Activated CD4-positive, alpha-beta T cell treated with anti-CD3 and anti-CD28 coated beads for 48 hours (primary cell): ENCODE measurements around the gene FAM118A.
"Not testable (repeated sequence)": the region's sequence is repeated elsewhere in the genome, so short reads cannot be mapped to it uniquely, and the experiment has no call there.

Experiments used
- DNase-seq: peaks from one replicate; pipeline ENCODE4 v3.0.0-alpha.2; 2020

The FAM118A gene

DNA sequence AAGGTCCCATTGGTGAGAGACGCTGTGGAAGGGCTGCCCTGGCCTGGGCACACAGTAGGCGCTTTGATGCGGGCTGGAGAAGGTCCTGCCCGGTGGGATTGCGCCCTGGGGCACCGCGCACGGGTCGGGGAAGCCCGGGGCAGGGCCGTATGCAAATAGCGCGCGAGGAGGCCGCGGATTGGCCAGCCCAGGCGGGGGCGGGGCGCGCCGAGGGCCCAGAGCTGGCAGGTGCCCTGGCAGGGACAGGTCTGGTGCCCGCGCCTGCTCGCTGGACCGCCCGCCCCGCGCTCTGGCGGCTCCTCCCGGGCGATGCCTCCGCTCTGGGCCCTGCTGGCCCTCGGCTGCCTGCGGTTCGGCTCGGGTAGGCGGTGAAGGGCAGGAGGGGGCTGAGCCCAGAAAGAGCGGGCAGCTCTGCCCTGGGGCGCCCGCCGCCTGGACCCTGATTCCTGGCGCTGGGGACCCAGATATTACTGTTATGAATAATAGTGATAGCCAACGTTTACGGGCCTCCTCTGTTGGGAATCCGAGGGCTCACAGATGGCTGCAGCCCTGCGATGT, 24.9 kb upstream of the FAM118A start, which contains the start of gene UPK3A:
TSS of gene UPK3A (plus strand) at position 245 of the 558 bp plus-strand sequence. CDS start at position 310, 65 bp downstream.
- peak; percentile 71 for DNase-seq

GRCh38 chr22:45285263-45286058, 24.3 kb upstream of the FAM118A start:
- DNase-seq, result no peak

GRCh38 chr22:45286854-45287551, 22.7 kb upstream of the FAM118A start:
- no peak for DNase-seq

GRCh38 chr22:45290410-45290936, 19.3 kb upstream of the FAM118A start:
- DNase-seq, result no peak

- DNase-seq, result no peak
These were observed 18.4 kb upstream of the FAM118A start for GRCh38 chr22:45291061-45291930.

DNA sequence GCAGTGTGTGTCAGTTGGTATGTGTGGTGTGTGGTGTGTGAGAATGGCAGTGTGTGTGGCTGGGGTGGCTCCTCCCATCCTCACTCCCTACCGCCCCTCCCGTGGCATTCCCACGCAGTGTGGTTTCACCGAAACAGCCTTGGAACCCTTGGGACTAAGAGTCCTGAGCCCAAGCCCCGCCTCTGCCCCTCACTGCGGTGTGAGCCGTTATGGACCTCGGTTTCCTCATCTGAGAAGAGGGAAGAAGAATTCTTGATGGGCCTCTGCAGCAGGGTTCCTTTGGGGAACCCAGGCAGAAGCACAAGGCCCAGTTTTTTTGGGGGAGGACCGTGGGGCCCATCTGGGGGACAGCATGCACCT, 17.8 kb upstream of the FAM118A start:
- no peak for DNase-seq

DNA sequence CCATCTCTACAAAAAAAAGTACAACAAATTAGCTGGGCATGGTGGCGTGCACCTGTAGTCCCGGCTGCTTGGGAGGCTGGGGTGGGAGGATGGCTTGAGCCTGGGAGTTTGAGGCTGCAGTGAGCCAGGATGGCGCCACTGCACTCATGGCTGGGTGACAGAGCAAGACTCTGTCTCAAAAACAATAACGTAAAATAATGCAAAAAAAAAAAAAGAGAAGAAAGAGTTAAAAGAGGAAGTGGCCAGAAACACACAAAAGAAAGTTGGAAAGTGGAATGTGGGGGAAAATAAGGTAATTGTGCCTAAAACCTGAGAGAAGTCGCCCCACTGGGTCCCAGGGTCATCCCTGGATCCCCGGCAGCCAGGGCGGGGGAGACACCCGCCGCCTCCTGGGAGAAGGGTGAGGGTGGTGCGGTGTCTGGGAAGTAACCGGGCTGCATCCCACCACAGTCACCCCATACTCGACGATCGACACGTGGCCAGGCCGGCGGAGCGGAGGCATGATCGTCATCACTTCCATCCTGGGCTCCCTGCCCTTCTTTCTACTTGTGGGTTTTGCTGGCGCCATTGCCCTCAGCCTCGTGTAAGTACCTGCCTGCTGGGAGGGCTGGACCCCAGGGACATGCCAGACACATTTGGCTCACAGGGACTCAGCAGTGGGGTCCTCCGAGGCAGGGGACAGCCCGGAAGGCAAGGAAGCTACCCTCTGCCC, 16.8 kb upstream of the FAM118A start:
- DNase-seq, result no peak

DNA sequence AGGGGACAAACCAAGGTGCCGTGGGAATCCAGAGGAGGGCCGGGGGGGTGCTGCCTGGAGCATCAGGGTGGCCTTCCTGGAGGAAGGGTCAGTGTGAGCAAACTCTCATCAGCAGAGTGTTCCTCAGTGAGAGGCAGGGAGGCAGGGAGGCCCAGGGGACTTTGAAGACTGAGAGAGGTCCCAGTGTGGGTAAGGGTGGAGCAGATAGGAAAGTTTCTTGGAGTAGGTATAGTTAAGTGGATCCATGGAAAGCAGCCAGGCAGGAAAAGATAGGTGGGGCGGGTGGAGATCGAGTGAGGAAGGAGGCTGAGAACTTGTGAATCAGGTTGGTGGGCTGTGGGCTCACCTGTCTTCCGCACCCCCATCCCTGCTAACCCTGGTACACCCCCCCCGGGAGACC, 15.7 kb upstream of the FAM118A start:
- DNase-seq, result no peak

GRCh38 chr22:45295004-45295403, 14.7 kb upstream of the FAM118A start:
- DNase-seq, result not testable (repeated sequence)

DNA sequence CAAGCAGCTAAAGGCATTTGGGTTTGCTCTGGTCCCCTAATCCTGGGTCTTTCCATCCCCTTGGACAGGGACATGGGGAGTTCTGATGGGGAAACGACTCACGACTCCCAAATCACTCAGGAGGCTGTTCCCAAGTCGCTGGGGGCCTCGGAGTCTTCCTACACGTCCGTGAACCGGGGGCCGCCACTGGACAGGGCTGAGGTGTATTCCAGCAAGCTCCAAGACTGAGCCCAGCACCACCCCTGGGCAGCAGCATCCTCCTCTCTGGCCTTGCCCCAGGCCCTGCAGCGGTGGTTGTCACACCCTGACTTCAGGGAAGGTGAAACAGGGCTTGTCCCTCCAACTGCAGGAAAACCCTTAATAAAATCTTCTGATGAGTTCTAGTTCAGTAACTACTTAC, 14.2 kb upstream of the FAM118A start:
- DNase-seq, result no peak

DNA sequence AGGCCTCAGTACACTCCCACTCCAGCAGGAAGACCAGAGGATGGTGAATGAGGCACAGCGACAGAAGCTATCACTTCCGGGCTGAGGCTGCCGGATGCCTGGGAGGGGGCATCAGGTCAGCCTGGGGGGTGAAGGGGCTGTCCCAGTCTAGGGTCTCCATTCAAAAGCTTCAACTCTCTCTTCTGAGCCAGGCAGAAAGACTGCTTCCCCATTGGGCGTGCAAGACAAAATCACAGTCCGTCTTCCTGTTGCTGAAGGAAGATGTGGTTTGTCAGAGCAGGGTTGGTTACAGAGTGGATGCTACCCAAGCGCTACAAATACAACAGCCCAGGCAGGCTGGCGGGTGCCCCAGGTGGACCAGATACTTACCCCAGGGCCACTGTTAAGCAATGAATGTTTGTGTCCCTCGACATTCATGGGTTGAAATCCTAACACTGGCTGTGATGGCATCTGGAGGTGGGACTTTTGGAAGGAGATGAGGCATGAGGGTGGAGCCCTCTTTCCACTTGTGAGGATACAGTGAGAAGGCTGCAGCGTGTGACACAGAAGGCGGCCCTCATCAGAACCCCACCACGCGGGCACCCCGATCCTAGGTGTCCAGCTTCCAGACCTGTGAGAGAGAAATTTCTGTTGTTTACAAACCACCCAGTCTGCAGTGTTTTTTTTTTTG, 13.0 kb upstream of the FAM118A start:
- no peak for DNase-seq

DNA sequence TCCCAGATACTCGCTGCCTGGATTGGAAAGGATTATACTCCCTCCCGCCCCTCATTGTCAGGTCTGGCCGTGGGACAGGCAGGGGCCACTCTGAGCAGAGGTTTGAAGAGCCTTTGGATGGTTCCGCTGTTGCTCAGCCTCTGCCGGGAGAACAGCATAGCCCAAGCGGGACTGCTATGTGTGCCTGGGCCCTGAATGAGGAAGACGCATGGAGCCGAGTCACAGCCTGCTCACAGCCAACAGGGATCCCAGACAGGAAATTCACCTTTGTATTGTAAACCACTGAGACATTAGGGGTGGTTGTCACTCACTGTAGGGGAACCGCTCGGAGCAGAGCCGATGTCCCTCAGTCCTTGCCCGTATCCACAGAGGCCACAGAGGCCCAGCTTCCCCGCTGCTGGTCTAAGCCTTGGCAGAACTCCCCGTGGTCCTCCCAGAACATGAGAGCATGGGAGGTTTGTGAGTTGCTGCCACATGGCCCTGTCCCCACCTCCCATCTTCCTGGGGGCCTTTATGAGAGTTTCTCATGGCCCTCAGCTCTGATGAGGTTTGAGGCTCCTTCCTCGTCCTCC, 10.7 kb upstream of the FAM118A start:
- DNase-seq, result no peak

DNA sequence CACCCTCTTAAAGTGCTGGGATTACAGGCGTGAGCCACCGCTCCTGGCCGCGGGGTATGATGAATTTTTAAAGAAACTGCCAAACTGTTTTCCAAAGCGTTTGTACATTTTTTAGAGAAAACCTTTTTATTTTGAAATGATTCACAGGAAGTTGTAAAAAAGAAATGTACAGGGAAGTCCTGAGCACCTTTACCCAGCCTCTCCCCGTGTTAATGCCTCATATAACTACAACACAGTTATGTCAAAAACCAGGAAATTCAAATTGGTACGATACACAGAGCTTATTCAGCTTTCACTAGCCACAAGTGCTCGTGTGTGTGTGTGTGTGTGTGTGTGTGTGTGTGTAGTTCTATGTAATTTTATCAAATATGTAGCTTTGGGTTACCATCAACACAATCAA, 7.0 kb upstream of the FAM118A start:
- DNase-seq, result no peak

GRCh38 chr22:45303181-45303580, 6.6 kb upstream of the FAM118A start:
- no peak for DNase-seq

DNA sequence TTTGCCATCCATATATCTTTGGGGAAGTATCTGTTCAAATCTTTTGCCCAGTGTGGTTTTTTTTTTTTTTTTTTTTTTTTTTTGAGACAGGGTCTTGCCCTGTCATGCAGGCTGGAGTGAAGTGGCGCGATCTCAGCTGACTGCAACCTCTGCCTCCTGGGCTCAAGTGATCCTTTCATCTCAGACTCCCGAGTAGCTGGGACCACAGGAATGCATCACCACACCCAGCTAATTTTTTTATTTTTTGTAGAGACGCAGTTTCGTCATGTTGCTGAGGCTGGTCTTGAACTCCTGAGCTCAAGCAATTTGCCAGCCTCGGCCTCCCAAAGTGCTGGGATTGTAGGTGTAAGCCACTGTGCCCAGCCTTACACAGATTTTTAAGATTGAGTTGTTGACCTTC, 4.8 kb upstream of the FAM118A start:
- DNase-seq, result no peak

DNA sequence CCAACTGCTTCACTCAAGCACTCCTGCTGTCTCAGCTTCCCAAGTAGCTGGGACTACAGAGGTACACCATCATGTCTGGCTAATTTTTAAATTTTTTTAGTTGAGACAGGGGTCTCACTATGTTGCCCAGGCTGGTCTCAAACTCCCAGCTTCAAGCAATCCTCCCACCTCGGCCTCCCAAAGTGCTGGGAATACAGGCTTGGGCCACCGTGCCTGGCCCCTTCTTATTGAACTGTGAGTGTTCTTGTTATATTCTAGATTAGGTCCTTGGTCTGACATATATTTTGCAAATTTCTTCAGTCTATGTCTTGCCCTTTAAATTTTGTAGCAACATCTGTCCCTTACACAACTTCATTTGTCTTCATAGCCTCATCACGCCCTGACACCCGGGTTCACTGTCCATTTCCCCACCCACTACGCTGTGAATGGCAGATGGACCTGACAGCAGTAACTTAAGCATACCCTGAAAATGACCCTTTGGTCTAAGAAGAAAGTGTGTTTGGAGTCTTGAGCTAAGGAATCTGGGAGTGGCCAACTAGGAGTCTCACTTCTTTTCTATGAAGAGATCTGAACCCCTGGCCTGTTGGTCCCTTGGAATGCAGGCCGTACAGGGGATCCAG, 4.2 kb upstream of the FAM118A start:
- no peak for DNase-seq

DNA sequence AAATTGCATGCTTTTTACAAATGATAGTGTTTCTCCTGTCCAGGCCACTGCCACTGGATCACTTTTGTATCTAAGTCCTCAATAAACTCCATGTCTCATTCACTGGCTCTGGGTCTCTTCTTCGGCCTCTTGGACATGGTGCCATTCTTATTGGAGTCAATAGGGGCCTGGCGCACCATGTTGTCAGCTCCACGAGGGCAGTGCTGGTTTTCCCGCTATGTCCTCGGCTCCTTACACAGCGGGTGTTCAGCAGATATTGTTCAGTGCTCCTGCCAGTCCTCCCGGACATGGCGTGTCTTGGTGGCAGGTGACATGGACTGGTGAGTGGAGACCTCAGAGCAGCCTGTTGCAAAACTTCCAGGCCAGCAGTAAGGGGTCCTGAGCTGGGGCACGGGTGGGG, 3.6 kb upstream of the FAM118A start:
- DNase-seq, result no peak

DNA sequence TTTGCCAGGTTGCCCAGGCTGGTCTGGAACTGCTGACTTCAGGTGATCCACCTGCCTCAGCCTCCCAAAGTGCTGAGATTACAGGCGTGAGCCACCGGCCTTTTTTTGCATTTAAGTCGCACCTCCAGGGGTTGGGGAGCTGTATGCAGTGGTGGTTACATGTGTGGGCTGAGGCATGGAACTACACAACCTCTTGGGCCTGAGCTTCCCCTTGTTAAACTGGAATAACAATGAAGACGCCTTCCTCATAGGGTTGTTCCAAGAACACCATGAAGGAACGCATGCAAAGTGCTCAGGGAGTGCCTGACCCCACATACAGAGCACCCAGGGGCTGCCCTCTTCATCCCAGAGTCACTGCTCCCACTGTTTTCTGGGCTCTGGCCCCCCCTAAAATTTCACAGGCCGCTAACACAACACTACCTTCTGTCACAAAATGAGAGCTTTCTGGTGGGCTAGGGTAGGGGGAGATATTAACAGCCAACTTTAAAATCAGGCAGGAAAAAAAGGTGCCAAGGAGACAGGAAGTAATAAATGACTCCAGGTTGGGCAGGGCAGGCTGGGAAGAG, 1.3 kb upstream of the FAM118A start:
- no peak for DNase-seq

DNA sequence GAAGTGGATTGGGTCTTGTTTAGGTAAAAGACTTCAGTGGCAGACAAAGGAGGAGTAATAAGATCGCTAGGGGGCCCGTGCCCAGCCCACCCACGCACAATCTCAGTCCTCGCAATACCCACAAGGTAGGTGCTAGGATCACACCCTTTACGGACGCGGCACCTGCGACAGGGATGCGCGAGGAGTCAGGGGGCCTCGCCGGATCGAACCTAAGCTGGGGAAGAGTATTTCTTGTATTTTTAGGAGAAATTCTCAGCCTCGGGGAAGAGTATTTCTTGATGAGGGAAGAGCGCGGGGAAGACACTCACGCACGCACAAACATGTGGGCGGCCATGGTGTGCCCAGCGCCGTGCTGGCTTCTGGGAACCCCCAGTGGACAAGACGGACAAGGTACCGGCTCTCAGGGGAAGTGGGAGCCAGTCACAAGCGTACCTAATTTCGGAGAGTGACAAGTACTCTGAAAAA, 745 bp upstream of the FAM118A start:
- peak; percentile 26 for DNase-seq

GRCh38 chr22:45310331-45310976, 720 bp downstream of the FAM118A start:
- DNase-seq, result peak; percentile 33
